Neural cell (in vitro differentiated cells): Measurements from ENCODE around the gene SIGLEC6.

Experiments used
- CTCF ChIP-seq: fragments of 450-650 bp; IDR thresholded peaks from 2 replicates; pipeline ENCODE4 v1.5.1; 2014; ENCODE audit warnings: antibody characterized with exemption, mild to moderate bottlenecking, moderate library complexity; ENCODE audit not compliant: poor library complexity, severe bottlenecking
- EP300 ChIP-seq: fragments of 450-650 bp; conservative IDR thresholded peaks from 2 replicates; pipeline ENCODE4 v1.6.1; 2014; ENCODE audit warnings: antibody characterized with exemption, mild to moderate bottlenecking, moderate library complexity; ENCODE audit not compliant: poor library complexity, severe bottlenecking
- EZH2 ChIP-seq: fragments of 200-600, 300-800 bp; shearing (Covaris generic), sonication (generic); IDR thresholded peaks from 2 replicates; pipeline ENCODE4 v1.6.1; 2014; ENCODE audit warnings: antibody characterized with exemption, low read length, borderline replicate concordance, mild to moderate bottlenecking; ENCODE audit not compliant: insufficient read depth, poor library complexity, severe bottlenecking
- POLR2AphosphoS5 ChIP-seq: IDR thresholded peaks from 2 replicates; pipeline ENCODE4 v1.6.1; 2012
- RAD21 ChIP-seq: fragments of 450-650 bp; conservative IDR thresholded peaks from 2 replicates; pipeline ENCODE4 v1.6.1; 2014; ENCODE audit warnings: antibody characterized with exemption, mild to moderate bottlenecking, moderate library complexity

- no peak for TF ChIP-seq EZH2
- TF ChIP-seq POLR2AphosphoS5, result no peak
- TF ChIP-seq EP300, result no peak
- TF ChIP-seq CTCF, result no peak
- TF ChIP-seq RAD21, result no peak
Observed at GRCh38 chr19:51479531-51480331, 51.7 kb downstream of the SIGLEC6 start.
